WTC11 (cell line): Measurements from ENCODE around the gene PHTF2. TPM values are rescaled to one million over a fixed set of nuclear protein-coding genes. Genes with fewer than 3 reads are reported as not detected.

Experiments used
- ATAC-seq: fragments of 200-7000 bp; cut with Tn5 transposase; 2 replicates; pipeline ENCODE4 v1.10.0; 2021; ENCODE audit warnings: mild to moderate bottlenecking, moderate library complexity
- CTCF ChIA-PET: fragments of 300-600 bp; sonication (Branson Sonifier 250); formaldehyde crosslinking; loops from one replicate; lab custom pipeline; 2021; ENCODE audit warnings: antibody characterized with exemption; lab: Charles Lee
- POLR2A ChIA-PET: fragments of 350-600 bp; sonication (Branson Sonifier 250); formaldehyde crosslinking; loops from one replicate; lab custom pipeline; 2021; ENCODE audit warnings: antibody characterized with exemption; lab: Charles Lee
- DNase-seq: peaks from one replicate; pipeline ENCODE4 v3.0.0; 2021; ENCODE audit warnings: low spot score
- H3K27ac Mint-ChIP-seq: 2 replicates; pipeline ENCODE4 v1.8.0; 2021; ENCODE audit warnings: mixed read lengths
- H3K27me3 Mint-ChIP-seq: 2 replicates; pipeline ENCODE4 v1.8.0; 2021; ENCODE audit warnings: low read depth, mild to moderate bottlenecking, moderate library complexity, mixed read lengths
- H3K36me3 Mint-ChIP-seq: 2 replicates; pipeline ENCODE4 v1.8.0; 2021; ENCODE audit warnings: mixed read lengths
- H3K4me1 Mint-ChIP-seq: 2 replicates; pipeline ENCODE4 v1.8.0; 2022; ENCODE audit warnings: mixed read lengths
- H3K4me3 Mint-ChIP-seq: 2 replicates; pipeline ENCODE4 v1.8.0; 2021; ENCODE audit warnings: mild to moderate bottlenecking, moderate library complexity, mixed read lengths
- H3K9me3 Mint-ChIP-seq: 2 replicates; pipeline ENCODE4 v1.8.0; 2021; ENCODE audit warnings: mixed read lengths
- CTCF ChIP-seq: fragments of 200-600 bp; IDR thresholded peaks from 2 replicates; pipeline ENCODE4 v1.8.0; 2022; ENCODE audit warnings: antibody characterized with exemption
- E2F1 ChIP-seq: sonication (generic); formaldehyde crosslinking; IDR thresholded peaks from 2 replicates; pipeline ENCODE4 v1.8.0; 2022; ENCODE audit warnings: mild to moderate bottlenecking, missing genetic modification reagents
- FOXK1 ChIP-seq: sonication (generic); formaldehyde crosslinking; IDR thresholded peaks from 2 replicates; pipeline ENCODE4 v1.8.0; 2022; ENCODE audit warnings: mild to moderate bottlenecking, moderate library complexity, missing genetic modification reagents
- GTF2I ChIP-seq: fragments of 250-450 bp; sonication (Bioruptor Pico); conservative IDR thresholded peaks from 2 replicates; pipeline ENCODE4 v1.4.0; 2021; ENCODE audit warnings: mild to moderate bottlenecking
- IRF2 ChIP-seq: sonication (generic); formaldehyde crosslinking; IDR thresholded peaks from 2 replicates; pipeline ENCODE4 v1.8.0; 2022; ENCODE audit warnings: low read depth, missing genetic modification reagents, borderline replicate concordance
- JAZF1 ChIP-seq: fragments of 250-450 bp; sonication (Bioruptor Pico); IDR thresholded peaks from 2 replicates; pipeline ENCODE4 v1.9.0; 2021; ENCODE audit warnings: moderate library complexity, mild to moderate bottlenecking, inconsistent platforms
- MLX ChIP-seq: sonication (generic); formaldehyde crosslinking; IDR thresholded peaks from 2 replicates; pipeline ENCODE4 v1.8.1; 2023; ENCODE audit warnings: mild to moderate bottlenecking, missing genetic modification reagents, moderate library complexity
- NR1H2 ChIP-seq: sonication (generic); formaldehyde crosslinking; IDR thresholded peaks from 2 replicates; pipeline ENCODE4 v1.9.0; 2021; ENCODE audit warnings: mild to moderate bottlenecking, moderate library complexity, missing genetic modification reagents
- OVOL2 ChIP-seq: fragments of 250-450 bp; sonication (Bioruptor Pico); IDR thresholded peaks from 2 replicates; pipeline ENCODE4 v1.9.0; 2021; ENCODE audit warnings: mild to moderate bottlenecking, borderline replicate concordance
- SMAD3 ChIP-seq: sonication (generic); formaldehyde crosslinking; IDR thresholded peaks from 2 replicates; pipeline ENCODE4 v1.8.0; 2022; ENCODE audit warnings: missing genetic modification reagents, mild to moderate bottlenecking, borderline replicate concordance
- total RNA-seq: library from RNA; stranded (reverse); gene quantifications from 3 replicates; pipeline ENCODE4 v1.2.3, GENCODE V29; 2021
- TF ChIP-seq, protein P1 (sequence below): sonication (generic); formaldehyde crosslinking; IDR thresholded peaks from 2 replicates; pipeline ENCODE4 v1.8.0; 2022; ENCODE audit warnings: mild to moderate bottlenecking, missing genetic modification reagents
- TF ChIP-seq, protein P2 (sequence below): sonication (generic); formaldehyde crosslinking; conservative IDR thresholded peaks from 2 replicates; pipeline ENCODE4 v1.8.1; 2023; ENCODE audit warnings: mild to moderate bottlenecking, low read depth, missing genetic modification reagents, moderate library complexity
- TF ChIP-seq, protein P3 (sequence below): sonication (generic); formaldehyde crosslinking; IDR thresholded peaks from 2 replicates; pipeline ENCODE4 v1.8.1; 2022; ENCODE audit warnings: missing genetic modification reagents, borderline replicate concordance
- TF ChIP-seq, protein P4 (sequence below): sonication (generic); formaldehyde crosslinking; IDR thresholded peaks from 2 replicates; pipeline ENCODE4 v1.8.0; 2022; ENCODE audit warnings: mild to moderate bottlenecking, missing genetic modification reagents

PHTF2 gene
- total RNA-seq, 1 experiment from 2014 or later = 17.9 TPM

DNA sequence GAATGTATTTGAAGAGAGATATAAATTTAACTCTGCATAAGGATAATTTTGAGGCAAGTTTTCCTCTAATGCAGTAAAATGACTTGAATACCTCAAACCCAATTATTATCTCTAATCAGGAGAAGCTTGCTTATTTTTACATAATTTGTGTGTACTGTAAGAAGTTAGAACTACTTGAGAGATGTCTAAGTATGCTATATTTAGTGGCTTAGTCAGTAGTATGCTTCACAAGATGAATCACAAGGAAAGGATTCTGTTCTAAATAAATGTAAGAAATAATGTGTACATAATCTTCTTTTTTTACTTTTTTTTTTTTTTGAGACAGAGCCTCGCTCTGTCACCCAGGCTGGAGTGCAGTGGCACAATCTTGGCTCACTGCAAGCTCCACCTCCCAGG lies 13.7 kb downstream of the PHTF2 start:
- ATAC-seq = no peak
- no peaks in the 10 kb centered on the region for H3K27me3 Mint-ChIP-seq

DNA sequence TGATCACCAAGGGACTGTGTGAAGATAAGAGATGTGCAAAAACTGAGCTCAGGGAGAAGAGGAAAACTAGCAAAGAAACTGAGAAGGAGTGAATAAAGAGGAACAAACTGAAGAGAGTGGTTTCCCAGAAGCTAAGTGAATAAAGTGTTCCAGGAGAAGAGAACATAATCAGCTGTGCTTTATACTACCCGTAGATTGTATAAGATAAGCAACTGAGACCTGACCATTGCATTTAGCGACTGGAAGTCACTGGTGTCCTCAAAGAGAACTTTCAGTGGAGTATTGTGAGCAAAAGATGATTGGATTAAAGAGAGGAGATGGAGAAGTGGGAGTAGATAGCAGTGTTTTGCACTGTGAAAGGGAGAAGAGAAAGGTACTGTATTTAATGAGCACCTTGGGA lies 14.6 kb downstream of the PHTF2 start:
- POLR2A ChIA-PET = interaction anchor here (0.7 kb wide), 1 partner anchor 17 kb away, joined by 4 read pairs; no protein-coding TSS in a partner anchor
- no peak for TF ChIP-seq SMAD3 (CRISPR knock-in tag)
- no peak for TF ChIP-seq MLX
- TF ChIP-seq CTCF = no peak
- TF ChIP-seq, protein P1, sequence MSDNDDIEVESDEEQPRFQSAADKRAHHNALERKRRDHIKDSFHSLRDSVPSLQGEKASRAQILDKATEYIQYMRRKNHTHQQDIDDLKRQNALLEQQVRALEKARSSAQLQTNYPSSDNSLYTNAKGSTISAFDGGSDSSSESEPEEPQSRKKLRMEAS (CRISPR knock-in tag) = no peak
- no peak for TF ChIP-seq IRF2 (CRISPR knock-in tag)
- TF ChIP-seq, protein P2, sequence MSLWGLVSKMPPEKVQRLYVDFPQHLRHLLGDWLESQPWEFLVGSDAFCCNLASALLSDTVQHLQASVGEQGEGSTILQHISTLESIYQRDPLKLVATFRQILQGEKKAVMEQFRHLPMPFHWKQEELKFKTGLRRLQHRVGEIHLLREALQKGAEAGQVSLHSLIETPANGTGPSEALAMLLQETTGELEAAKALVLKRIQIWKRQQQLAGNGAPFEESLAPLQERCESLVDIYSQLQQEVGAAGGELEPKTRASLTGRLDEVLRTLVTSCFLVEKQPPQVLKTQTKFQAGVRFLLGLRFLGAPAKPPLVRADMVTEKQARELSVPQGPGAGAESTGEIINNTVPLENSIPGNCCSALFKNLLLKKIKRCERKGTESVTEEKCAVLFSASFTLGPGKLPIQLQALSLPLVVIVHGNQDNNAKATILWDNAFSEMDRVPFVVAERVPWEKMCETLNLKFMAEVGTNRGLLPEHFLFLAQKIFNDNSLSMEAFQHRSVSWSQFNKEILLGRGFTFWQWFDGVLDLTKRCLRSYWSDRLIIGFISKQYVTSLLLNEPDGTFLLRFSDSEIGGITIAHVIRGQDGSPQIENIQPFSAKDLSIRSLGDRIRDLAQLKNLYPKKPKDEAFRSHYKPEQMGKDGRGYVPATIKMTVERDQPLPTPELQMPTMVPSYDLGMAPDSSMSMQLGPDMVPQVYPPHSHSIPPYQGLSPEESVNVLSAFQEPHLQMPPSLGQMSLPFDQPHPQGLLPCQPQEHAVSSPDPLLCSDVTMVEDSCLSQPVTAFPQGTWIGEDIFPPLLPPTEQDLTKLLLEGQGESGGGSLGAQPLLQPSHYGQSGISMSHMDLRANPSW (CRISPR knock-in tag) = no peak
- no peak for TF ChIP-seq JAZF1 (CRISPR knock-in tag)
- H3K27me3 Mint-ChIP-seq = no peaks in the 10 kb centered on the region

More for the DNA sequence above, 13.7 kb downstream of the PHTF2 start:
- POLR2A ChIA-PET = interaction anchor here (0.7 kb wide), 1 partner anchor 18 kb away, joined by 4 read pairs; no protein-coding TSS in a partner anchor
- DNase-seq = no peak
- peaks cover 10% of the 10 kb centered on the region for H3K36me3 Mint-ChIP-seq
- no peak overlapping the region for H3K27ac Mint-ChIP-seq
- no peaks in the 10 kb centered on the region for H3K4me1 Mint-ChIP-seq
- CTCF ChIA-PET = no interaction called here
- H3K4me3 Mint-ChIP-seq = no peak overlapping the region
- peaks cover 18% of the 10 kb centered on the region for H3K9me3 Mint-ChIP-seq
- TF ChIP-seq FOXK1 (CRISPR knock-in tag) (no peak), GTF2I (CRISPR knock-in tag) (no peak), NR1H2 (no peak), MLX (no peak), E2F1 (CRISPR knock-in tag) (no peak), OVOL2 (CRISPR knock-in tag) (no peak)
- TF ChIP-seq, protein P3, sequence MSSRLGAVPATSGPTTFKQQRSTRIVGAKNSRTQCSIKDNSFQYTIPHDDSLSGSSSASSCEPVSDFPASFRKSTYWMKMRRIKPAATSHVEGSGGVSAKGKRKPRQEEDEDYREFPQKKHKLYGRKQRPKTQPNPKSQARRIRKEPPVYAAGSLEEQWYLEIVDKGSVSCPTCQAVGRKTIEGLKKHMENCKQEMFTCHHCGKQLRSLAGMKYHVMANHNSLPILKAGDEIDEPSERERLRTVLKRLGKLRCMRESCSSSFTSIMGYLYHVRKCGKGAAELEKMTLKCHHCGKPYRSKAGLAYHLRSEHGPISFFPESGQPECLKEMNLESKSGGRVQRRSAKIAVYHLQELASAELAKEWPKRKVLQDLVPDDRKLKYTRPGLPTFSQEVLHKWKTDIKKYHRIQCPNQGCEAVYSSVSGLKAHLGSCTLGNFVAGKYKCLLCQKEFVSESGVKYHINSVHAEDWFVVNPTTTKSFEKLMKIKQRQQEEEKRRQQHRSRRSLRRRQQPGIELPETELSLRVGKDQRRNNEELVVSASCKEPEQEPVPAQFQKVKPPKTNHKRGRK = no peak
- TF ChIP-seq, protein P4, sequence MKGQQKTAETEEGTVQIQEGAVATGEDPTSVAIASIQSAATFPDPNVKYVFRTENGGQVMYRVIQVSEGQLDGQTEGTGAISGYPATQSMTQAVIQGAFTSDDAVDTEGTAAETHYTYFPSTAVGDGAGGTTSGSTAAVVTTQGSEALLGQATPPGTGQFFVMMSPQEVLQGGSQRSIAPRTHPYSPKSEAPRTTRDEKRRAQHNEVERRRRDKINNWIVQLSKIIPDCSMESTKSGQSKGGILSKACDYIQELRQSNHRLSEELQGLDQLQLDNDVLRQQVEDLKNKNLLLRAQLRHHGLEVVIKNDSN (CRISPR knock-in tag) = no peak

More for the DNA sequence above, 14.6 kb downstream of the PHTF2 start:
- H3K27ac Mint-ChIP-seq = no peak overlapping the region
- peaks cover 12% of the 10 kb centered on the region for H3K36me3 Mint-ChIP-seq
- CTCF ChIA-PET = interaction anchor here (1.4 kb wide), 1 partner anchor 15 kb away, joined by 4 read pairs; the partner anchor contains the start of genes PHTF2 and TMEM60
- H3K4me1 Mint-ChIP-seq = no peaks in the 10 kb centered on the region
- DNase-seq (no peak), ATAC-seq (no peak)
- no peak overlapping the region for H3K4me3 Mint-ChIP-seq
- peaks cover 14% of the 10 kb centered on the region for H3K9me3 Mint-ChIP-seq
